Hepatocyte (in vitro differentiated cells): ENCODE data around the gene RSAD1.

Experiments used
- CTCF ChIP-seq: fragments of 200-600 bp; sonication (generic); IDR thresholded peaks from 2 replicates; pipeline ENCODE4 v1.5.1; 2016; ENCODE audit warnings: antibody characterized with exemption, mild to moderate bottlenecking; ENCODE audit not compliant: poor library complexity
- EZH2 ChIP-seq: fragments of 200-600 bp; sonication (generic); IDR thresholded peaks from 2 replicates; pipeline ENCODE4 v1.6.1; 2016; ENCODE audit warnings: antibody characterized with exemption, mild to moderate bottlenecking, borderline replicate concordance
- EZH2phosphoT487 ChIP-seq: fragments of 200-600 bp; sonication (generic); IDR thresholded peaks from one replicate; pipeline ENCODE4 v1.6.1; 2018; ENCODE audit warnings: antibody characterized with exemption, mild to moderate bottlenecking, low read depth, moderate library complexity; ENCODE audit not compliant: unreplicated experiment, severe bottlenecking

GRCh38 chr17:50458701-50459676 is 19.7 kb upstream of the RSAD1 start:
- TF ChIP-seq CTCF: no peak
- TF ChIP-seq EZH2: no peak
- no peak for TF ChIP-seq EZH2phosphoT487
